Measurements from ENCODE around the gene THSD7A. TPM values are rescaled to one million over a fixed set of nuclear protein-coding genes. Genes with fewer than 3 reads are reported as not detected.

The THSD7A gene
- total and polyA plus RNA-seq, 2 of the 8 experiments (the other 6 are each of a cell fraction or from before 2014, with no cell fraction given): 0.44 to 1.2 TPM

GRCh38 chr7:11420049-11420448, 411.9 kb downstream of the THSD7A start (continued):
- TF ChIP-seq RNF2 (IDR thresholded peaks at IDR 0.05; ENCODE audit: borderline replicate concordance, low read depth, low read length, missing control alignments, poor library complexity, severe bottlenecking) (no peak), MAFK (IDR thresholded peaks at IDR 0.05; ENCODE audit: low read depth, low read length) (no peak), EGR1 (IDR thresholded peaks at IDR 0.05; ENCODE audit: borderline replicate concordance, low read depth, low read length) (no peak), POLR2A (IDR thresholded peaks at IDR 0.05; ENCODE audit: control extremely low read depth in 1 of 2, low read depth in 2 of 2, low read length in 2 of 2) (no peak), TBP (IDR thresholded peaks at IDR 0.05; ENCODE audit: low read depth, low read length) (no peak)

All from H1 (cell line).